ENCODE results near the gene GPBP1L1. TPM values are rescaled to one million over a fixed set of nuclear protein-coding genes. Genes with fewer than 3 reads are reported as not detected.

The GPBP1L1 gene
- total and polyA plus RNA-seq, 9 of the 15 experiments (the other 6 are each of a cell fraction or from before 2014, with no cell fraction given): 86.0 to 216 (median 138) TPM

GRCh38 chr1:45687754-45688740 is 1.7 kb upstream of the GPBP1L1 start, which contains the start of gene TMEM69 (continued):
- TF ChIP-seq SFPQ (IDR thresholded peaks at IDR 0.05; ENCODE audit: low read depth, low read length): no peak
- TF ChIP-seq HCFC1 (IDR thresholded peaks at IDR 0.05; ENCODE audit: low read depth, low read length): peak; percentile 84
- TF ChIP-seq SAP30 (IDR thresholded peaks at IDR 0.05; ENCODE audit: borderline replicate concordance, insufficient read depth, low read depth, low read length, poor library complexity, severe bottlenecking): peak; percentile 76
- TF ChIP-seq TOE1 (IDR thresholded peaks at IDR 0.05; ENCODE audit: borderline replicate concordance): peak; percentile 73
- TF ChIP-seq TOE1 (CRISPR knock-in tag; IDR thresholded peaks at IDR 0.05; ENCODE audit: borderline replicate concordance, low read depth): 0 out of 2 replicates have a peak, but pooled peaks have one; percentile 49
- peak in 2 of 3 experiments; percentile 23 to 29; a peak in 1 of 6 replicates for TF ChIP-seq CTCF (IDR thresholded peaks at IDR 0.05 in 2 of 3, conservative IDR thresholded peaks at IDR 0.05 in 1 of 3; ENCODE audit: insufficient read depth in 2 of 3, low read depth in 1 of 3, low read length in 3 of 3)
- no peak for TF ChIP-seq FOXP4 (CRISPR knock-in tag; IDR thresholded peaks at IDR 0.05; ENCODE audit: borderline replicate concordance)
- 0 out of 2 replicates have a peak, but pooled peaks have one; percentile 71 for TF ChIP-seq POLR2H (tag; IDR thresholded peaks at IDR 0.05; ENCODE audit: low read depth)
- peak; percentile 68; the same call in 1 of the 2 replicates for TF ChIP-seq ZNF583 (CRISPR knock-in tag; IDR thresholded peaks at IDR 0.05)
- no peak for TF ChIP-seq SMC3 (conservative IDR thresholded peaks at IDR 0.05; ENCODE audit: insufficient read depth, low read depth, low read length)
- TF ChIP-seq ETS2 (tag; IDR thresholded peaks at IDR 0.05; ENCODE audit: borderline replicate concordance, poor library complexity, severe bottlenecking): no peak
- TF ChIP-seq ZNF584 (CRISPR knock-in tag; IDR thresholded peaks at IDR 0.05; ENCODE audit: low read depth): peak; percentile 52
- TF ChIP-seq SIN3B (IDR thresholded peaks at IDR 0.05; ENCODE audit: low read depth): peak; percentile 93
- no peak for TF ChIP-seq SMARCB1 (IDR thresholded peaks at IDR 0.05; ENCODE audit: insufficient read length, low read depth)
- no peak for TF ChIP-seq IRF2 (CRISPR knock-in tag; IDR thresholded peaks at IDR 0.05)
- TF ChIP-seq TFAM (CRISPR knock-in tag; conservative IDR thresholded peaks at IDR 0.05): no peak
- peak; percentile 42; the same call in 1 of the 2 replicates for TF ChIP-seq CC2D1A (IDR thresholded peaks at IDR 0.05)
- 0 out of 2 replicates have a peak, but pooled peaks have one; percentile 17 for TF ChIP-seq IRF1 (CRISPR knock-in tag; IDR thresholded peaks at IDR 0.05; ENCODE audit: borderline replicate concordance)

Measured in K562 (cell line).